OCI-LY1 (cell line): Measurements from ENCODE around the gene CDH23.

Experiments used
- H2AFZ ChIP-seq: fragments of 200-600 bp; sonication (generic), shearing (Covaris generic); 2 replicates; pipeline ENCODE4 v1.6.0; 2014; ENCODE audit warnings: antibody characterized with exemption, mild to moderate bottlenecking, low read length
- H3F3A ChIP-seq: fragments of 200-600 bp; sonication (generic), shearing (Covaris generic); 2 replicates; pipeline ENCODE4 v1.6.0; 2014; ENCODE audit warnings: mild to moderate bottlenecking, antibody characterized with exemption, low read length, moderate library complexity; ENCODE audit not compliant: insufficient read depth
- H3K27ac ChIP-seq: fragments of 200-600 bp; sonication (generic); 2 replicates; pipeline ENCODE4 v1.5.1; 2014; ENCODE audit warnings: low read length, mixed run types, mild to moderate bottlenecking, low read depth; ENCODE audit not compliant: poor library complexity, severe bottlenecking
- H3K27me3 ChIP-seq: fragments of 200-600 bp; sonication (generic); 2 replicates; pipeline ENCODE4 v1.6.0; 2014; ENCODE audit warnings: antibody characterized with exemption, mild to moderate bottlenecking, low read length, moderate library complexity; ENCODE audit not compliant: insufficient read depth
- H3K36me3 ChIP-seq: fragments of 200-600 bp; sonication (generic); 2 replicates; pipeline ENCODE4 v1.6.1; 2014; ENCODE audit warnings: mild to moderate bottlenecking, antibody characterized with exemption, low read length, moderate library complexity, mixed read lengths; ENCODE audit not compliant: insufficient read depth
- H3K4me1 ChIP-seq: fragments of 200-600 bp; sonication (generic); 2 replicates; pipeline ENCODE4 v1.5.1; 2014; ENCODE audit warnings: mild to moderate bottlenecking, low read length, moderate library complexity; ENCODE audit not compliant: insufficient read depth, severe bottlenecking
- H3K4me2 ChIP-seq: fragments of 200-600 bp; sonication (generic), shearing (Covaris generic); 2 replicates; pipeline ENCODE4 v1.6.1; 2014; ENCODE audit warnings: low read length
- H3K4me3 ChIP-seq: fragments of 200-600 bp; sonication (generic); 2 replicates; pipeline ENCODE4 v1.5.1; 2014; ENCODE audit warnings: low read length, low read depth, mild to moderate bottlenecking, mixed read lengths; ENCODE audit not compliant: poor library complexity, severe bottlenecking
- H3K79me2 ChIP-seq: fragments of 200-600 bp; shearing (Covaris generic); 2 replicates; pipeline ENCODE4 v1.6.1; 2016; ENCODE audit warnings: mixed run types, low read length, mixed read lengths; ENCODE audit not compliant: insufficient read depth
- H3K9ac ChIP-seq: fragments of 200-600 bp; sonication (generic), shearing (Covaris generic); 2 replicates; pipeline ENCODE4 v1.6.1; 2014; ENCODE audit warnings: mild to moderate bottlenecking, low read length, mixed read lengths
- H3K9me2 ChIP-seq: fragments of 200-600 bp; sonication (generic), shearing (Covaris generic); 2 replicates; pipeline ENCODE4 v1.6.1; 2014; ENCODE audit warnings: low read depth, mild to moderate bottlenecking, low read length, mixed read lengths
- H3K9me3 ChIP-seq: fragments of 200-600 bp; shearing (Covaris generic); 2 replicates; pipeline ENCODE4 v1.6.1; 2014; ENCODE audit warnings: low read length, mixed read lengths
- H4K20me1 ChIP-seq: fragments of 200-600 bp; sonication (generic), shearing (Covaris generic); 2 replicates; pipeline ENCODE4 v1.6.0; 2016; ENCODE audit warnings: mild to moderate bottlenecking, low read length; ENCODE audit not compliant: insufficient read depth
- EZH2 ChIP-seq: fragments of 200-600 bp; sonication (generic), shearing (Covaris generic); IDR thresholded peaks from 2 replicates; pipeline ENCODE4 v1.8.0; 2017; ENCODE audit warnings: borderline replicate concordance, mixed run types, mild to moderate bottlenecking, antibody characterized with exemption, low read length, moderate library complexity, mixed read lengths
- TF ChIP-seq, protein P1 (sequence below): fragments of 200-600 bp; sonication (generic), shearing (Covaris generic); IDR thresholded peaks from 2 replicates; pipeline ENCODE4 v1.5.1; 2017; ENCODE audit warnings: mild to moderate bottlenecking, antibody characterized with exemption, low read length, moderate library complexity, mixed read lengths

The CDH23 gene

DNA sequence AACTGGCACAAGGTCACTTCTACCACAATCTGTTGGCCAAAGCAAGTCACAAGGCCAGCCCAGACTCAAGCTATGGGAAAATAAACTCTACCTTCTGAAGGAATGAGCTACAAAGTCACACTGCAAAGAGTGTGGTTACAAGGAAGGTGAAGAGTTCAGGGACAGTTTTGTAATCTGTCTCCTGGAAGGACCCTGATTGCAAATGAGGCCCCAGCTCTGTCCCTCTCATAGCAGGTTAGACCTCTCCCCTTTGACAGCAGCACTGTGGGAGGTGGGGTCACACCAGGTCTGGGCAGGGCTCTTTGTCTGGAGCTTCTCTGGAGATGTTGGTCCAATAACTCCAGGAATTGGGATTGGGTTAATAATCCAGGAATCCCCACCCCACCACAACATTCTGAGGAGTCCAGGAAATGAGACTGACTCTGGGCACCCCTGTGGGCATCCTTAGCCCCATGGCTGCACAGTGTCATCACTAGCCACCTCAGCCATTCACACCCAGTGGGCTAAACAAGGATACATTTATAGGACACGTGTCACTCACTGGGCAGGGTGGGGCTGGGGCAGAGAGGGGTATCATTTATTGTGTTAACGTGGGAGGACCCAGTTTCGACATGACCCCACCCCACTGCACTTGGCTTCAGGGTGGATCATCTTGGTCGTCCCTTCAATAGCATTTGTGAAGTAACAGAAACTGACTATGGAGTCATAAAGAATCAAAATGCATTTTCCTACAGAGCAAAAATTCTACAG, 346.5 kb downstream of the CDH23 start:
- Histone ChIP-seq H3K4me3 (no peak overlapping the region), H3K27ac (no peak overlapping the region), H3K4me1 (no peaks in the 10 kb centered on the region), H3K9me2 (no peaks in the 10 kb centered on the region), H3K27me3 (peaks cover 3% of the 10 kb centered on the region; the same call in 1 of the 2 replicates), H3K9me3 (no peaks in the 10 kb centered on the region), H3K36me3 (no peaks in the 10 kb centered on the region), H3K79me2 (no peaks in the 10 kb centered on the region), H3K4me2 (no peak overlapping the region), H4K20me1 (no peaks in the 10 kb centered on the region), H3K9ac (no peak overlapping the region), H2AFZ (no peak overlapping the region), H3F3A (no peaks in the 10 kb centered on the region)
- TF ChIP-seq, protein P1, sequence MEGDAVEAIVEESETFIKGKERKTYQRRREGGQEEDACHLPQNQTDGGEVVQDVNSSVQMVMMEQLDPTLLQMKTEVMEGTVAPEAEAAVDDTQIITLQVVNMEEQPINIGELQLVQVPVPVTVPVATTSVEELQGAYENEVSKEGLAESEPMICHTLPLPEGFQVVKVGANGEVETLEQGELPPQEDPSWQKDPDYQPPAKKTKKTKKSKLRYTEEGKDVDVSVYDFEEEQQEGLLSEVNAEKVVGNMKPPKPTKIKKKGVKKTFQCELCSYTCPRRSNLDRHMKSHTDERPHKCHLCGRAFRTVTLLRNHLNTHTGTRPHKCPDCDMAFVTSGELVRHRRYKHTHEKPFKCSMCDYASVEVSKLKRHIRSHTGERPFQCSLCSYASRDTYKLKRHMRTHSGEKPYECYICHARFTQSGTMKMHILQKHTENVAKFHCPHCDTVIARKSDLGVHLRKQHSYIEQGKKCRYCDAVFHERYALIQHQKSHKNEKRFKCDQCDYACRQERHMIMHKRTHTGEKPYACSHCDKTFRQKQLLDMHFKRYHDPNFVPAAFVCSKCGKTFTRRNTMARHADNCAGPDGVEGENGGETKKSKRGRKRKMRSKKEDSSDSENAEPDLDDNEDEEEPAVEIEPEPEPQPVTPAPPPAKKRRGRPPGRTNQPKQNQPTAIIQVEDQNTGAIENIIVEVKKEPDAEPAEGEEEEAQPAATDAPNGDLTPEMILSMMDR, result no peak
- no peak for TF ChIP-seq EZH2

DNA sequence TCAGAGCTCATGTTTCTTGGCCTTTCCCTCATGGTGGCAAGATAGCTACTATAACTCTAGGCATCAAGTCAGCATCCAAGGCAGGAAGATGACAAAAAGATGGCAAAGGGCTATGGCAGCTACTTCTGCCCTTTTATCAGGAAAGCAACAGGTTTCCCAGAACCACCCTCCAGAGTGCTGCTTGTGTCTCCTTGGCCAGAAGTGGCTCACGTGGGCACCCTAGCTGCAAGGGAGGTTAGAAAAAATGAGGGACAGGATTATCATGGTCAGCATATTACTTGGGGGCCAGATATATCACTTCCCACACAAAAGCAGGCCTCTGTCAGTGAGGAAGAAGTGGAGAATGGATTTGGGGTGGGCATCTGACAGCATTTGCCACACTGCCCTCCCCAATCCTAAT, 347.1 kb downstream of the CDH23 start:
- Histone ChIP-seq H3F3A (no peaks in the 10 kb centered on the region), H3K4me2 (no peak overlapping the region), H3K27ac (no peak overlapping the region), H3K4me1 (peaks cover 5% of the 10 kb centered on the region), H3K4me3 (no peak overlapping the region), H3K36me3 (no peaks in the 10 kb centered on the region), H3K9me3 (no peaks in the 10 kb centered on the region), H2AFZ (no peak overlapping the region), H3K27me3 (peaks cover 3% of the 10 kb centered on the region; the same call in 1 of the 2 replicates), H3K9ac (no peak overlapping the region), H3K79me2 (no peaks in the 10 kb centered on the region), H4K20me1 (no peaks in the 10 kb centered on the region), H3K9me2 (no peaks in the 10 kb centered on the region)
- no peak for TF ChIP-seq EZH2
- TF ChIP-seq, protein P1, result no peak

DNA sequence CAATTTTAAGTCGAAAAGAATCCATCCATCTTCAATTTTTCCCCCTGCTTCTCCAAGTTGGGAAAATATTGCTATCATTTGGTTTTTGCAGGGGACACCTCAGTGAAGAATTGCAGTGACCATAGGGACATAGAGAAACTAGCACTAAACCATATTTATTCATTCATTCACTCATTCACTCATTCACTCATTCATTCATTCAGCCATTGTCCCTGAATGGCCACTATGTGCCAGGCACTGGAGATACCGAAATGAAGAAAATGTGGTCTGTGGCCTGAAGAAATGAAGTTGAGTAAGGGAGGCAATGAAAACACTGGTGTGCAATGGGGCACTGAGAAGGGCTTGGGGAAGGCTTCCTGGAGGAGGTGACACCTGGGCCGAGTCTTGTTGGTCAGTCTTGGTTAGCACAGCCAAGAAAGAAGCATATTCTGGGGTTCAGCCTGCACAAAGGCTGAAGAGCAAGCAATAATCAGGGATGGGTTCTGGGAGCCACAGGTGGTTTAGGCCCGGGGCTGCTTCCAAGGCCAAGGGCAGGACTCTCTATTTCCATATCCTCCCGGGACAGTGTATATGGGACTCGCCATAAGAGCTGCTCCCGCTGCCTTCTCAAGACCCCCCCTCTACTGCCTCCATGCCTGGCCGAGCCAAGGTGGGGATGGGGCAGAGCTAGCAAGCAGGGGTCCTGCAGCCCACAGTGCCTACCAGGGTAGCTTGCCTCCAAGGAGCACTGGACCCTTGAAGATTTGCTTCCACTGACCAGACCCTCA, 348.4 kb downstream of the CDH23 start:
- no peak overlapping the region for H2AFZ ChIP-seq
- peaks cover 3% of the 10 kb centered on the region; the same call in 1 of the 2 replicates for H3K27me3 ChIP-seq
- H4K20me1 ChIP-seq, result no peaks in the 10 kb centered on the region
- H3K79me2 ChIP-seq, result no peaks in the 10 kb centered on the region
- no peak overlapping the region for H3K4me2 ChIP-seq
- no peak for TF ChIP-seq EZH2
- TF ChIP-seq, protein P1, result no peak
- no peak overlapping the region for H3K27ac ChIP-seq
- H3K4me1 ChIP-seq, result peaks cover 6% of the 10 kb centered on the region
- H3K36me3 ChIP-seq, result no peaks in the 10 kb centered on the region
- no peak overlapping the region for H3K4me3 ChIP-seq
- H3K9ac ChIP-seq, result no peak overlapping the region
- H3F3A ChIP-seq, result no peaks in the 10 kb centered on the region
- no peaks in the 10 kb centered on the region for H3K9me3 ChIP-seq
- H3K9me2 ChIP-seq, result no peaks in the 10 kb centered on the region
